Dedifferentiated amniotic fluid mesenchymal stem cell (primary cell): Measurements from ENCODE around the gene MRPL53.
"Not testable (repeated sequence)": the region's sequence is repeated elsewhere in the genome, so short reads cannot be mapped to it uniquely, and the experiment has no call there.

Experiments
- DNase-seq: peaks from one replicate; pipeline ENCODE4 v3.0.0-alpha.2; 2016; ENCODE audit errors: extremely low spot score

Gene MRPL53

GRCh38 chr2:74454654-74455511, 17.6 kb downstream of the MRPL53 start, which contains the start of gene INO80B:
INO80B (plus strand) TSS chr2:74455087; CDS start chr2:74455117, 30 bp downstream.
- DNase-seq, result peak; percentile 99

GRCh38 chr2:74450570-74451190, 21.8 kb downstream of the MRPL53 start:
- no peak for DNase-seq

GRCh38 chr2:74448771-74449170, 23.7 kb downstream of the MRPL53 start:
- DNase-seq, result no peak

GRCh38 chr2:74447230-74447999, 25.1 kb downstream of the MRPL53 start:
- no peak for DNase-seq

- DNase-seq, result no peak
Measured at GRCh38 chr2:74444498-74445318, 27.8 kb downstream of the MRPL53 start.

- not testable (repeated sequence) for DNase-seq
Measured at GRCh38 chr2:74442483-74443297, 29.8 kb downstream of the MRPL53 start.

GRCh38 chr2:74441690-74442482, 30.6 kb downstream of the MRPL53 start, which contains the start of gene RTKN:
RTKN (minus strand) TSS chr2:74441937; CDS start chr2:74441816, 121 bp downstream.
- no peak for DNase-seq

GRCh38 chr2:74441170-74441689, 31.2 kb downstream of the MRPL53 start:
- DNase-seq, result no peak

- DNase-seq, result peak; percentile 74
Measured at GRCh38 chr2:74440378-74441169, 31.9 kb downstream of the MRPL53 start.

GRCh38 chr2:74439803-74440377, 32.6 kb downstream of the MRPL53 start:
- DNase-seq, result no peak

- DNase-seq, result no peak
Measured at GRCh38 chr2:74439373-74439772, 33.1 kb downstream of the MRPL53 start.

GRCh38 chr2:74438248-74438647, 34.2 kb downstream of the MRPL53 start:
- DNase-seq, result no peak

GRCh38 chr2:74436848-74437695, 35.4 kb downstream of the MRPL53 start:
- DNase-seq, result no peak

- no peak for DNase-seq
Measured at GRCh38 chr2:74436111-74436805, 36.2 kb downstream of the MRPL53 start.

GRCh38 chr2:74430502-74430901, 42.0 kb downstream of the MRPL53 start:
- DNase-seq, result no peak
